GM12801 (cell line): Measurements from ENCODE around the gene COX8C.

Experiments used
- CTCF ChIP-seq: IDR thresholded peaks from one replicate; pipeline ENCODE4 v1.5.1; 2011; ENCODE audit warnings: control low read depth; ENCODE audit not compliant: insufficient read length; ENCODE audit errors: extremely low read depth

COX8C gene

GRCh38 chr14:93395231-93395630, 48.2 kb downstream of the COX8C start:
- no peak for TF ChIP-seq CTCF

DNA sequence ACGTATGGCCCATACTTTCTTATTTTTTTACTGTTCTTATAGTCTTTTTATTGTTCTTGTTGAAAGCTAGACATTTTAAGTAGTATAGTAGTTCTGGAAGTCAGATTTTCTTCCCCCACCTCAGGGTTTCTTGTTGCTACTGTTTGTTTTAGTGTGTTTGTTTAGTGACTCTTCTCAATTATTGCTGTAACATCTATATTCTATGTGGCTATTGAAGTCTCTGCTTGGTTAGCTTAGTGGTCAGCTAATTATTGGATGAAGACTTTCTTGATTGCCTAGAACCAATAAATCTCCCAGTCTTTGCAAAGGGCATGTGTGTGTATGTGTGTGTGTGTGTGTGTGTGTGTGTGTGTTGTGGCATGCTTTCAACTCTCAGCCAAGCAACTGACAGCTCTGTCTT, 49.5 kb downstream of the COX8C start:
- no peak for TF ChIP-seq CTCF
